Activated CD4-positive, CD25-positive, alpha-beta regulatory T cell (primary cell): Measurements from ENCODE around the gene TAGLN.
"Not testable (repeated sequence)": the region's sequence is repeated elsewhere in the genome, so short reads cannot be mapped to it uniquely, and the experiment has no call there.

Experiments
- DNase-seq, 4 experiments: peaks; one replicate each; lab custom pipeline; 2025; lab: John Stamatoyannopoulos, UW

Gene TAGLN

DNA sequence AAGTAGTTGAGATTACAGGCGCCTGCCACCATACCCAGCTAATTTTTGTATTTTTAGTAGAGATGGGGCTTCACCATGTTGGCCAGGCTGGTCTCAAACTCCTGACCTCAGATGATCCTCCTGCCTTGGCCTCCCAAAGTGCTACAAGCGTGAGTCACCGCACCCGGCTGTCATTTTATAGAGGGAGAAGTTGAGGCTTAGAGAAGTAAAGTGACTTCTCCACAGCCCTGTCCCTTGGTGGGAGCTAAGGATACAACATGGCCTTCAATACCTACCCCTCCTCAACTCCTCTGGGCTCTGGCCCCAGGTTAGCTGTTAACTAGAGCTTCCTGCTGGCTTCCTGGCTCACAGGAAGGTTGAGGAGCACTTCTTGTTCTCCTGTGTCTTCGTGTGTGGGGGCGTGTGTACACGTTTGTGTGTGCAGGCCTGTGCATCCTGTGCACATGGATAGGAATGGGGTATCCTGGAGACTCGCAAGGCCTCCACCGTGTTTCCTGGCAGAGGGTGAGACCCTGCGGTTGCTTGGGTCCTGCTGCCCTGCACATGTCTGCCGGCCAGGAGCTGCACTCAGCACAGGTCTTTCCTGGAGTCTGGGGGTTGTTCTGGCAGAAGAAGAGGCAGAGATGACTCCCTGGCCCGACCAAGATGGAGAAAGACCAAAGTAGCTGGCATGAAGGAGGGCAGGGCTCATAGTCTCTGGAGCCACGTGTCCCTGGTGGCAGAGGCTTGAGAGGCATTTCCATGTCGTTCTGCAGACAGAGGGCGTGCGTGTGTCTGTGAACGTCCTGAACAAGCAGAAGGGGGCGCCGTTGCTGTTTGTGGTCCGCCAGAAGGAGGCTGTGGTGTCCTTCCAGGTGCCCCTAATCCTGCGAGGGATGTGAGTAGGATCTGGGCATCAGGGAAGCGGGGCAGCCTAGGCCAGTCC, 18.2 kb upstream of the TAGLN start:
- peak in 3 of 4 experiments; percentile 18 to 37 (median 26) for DNase-seq

DNA sequence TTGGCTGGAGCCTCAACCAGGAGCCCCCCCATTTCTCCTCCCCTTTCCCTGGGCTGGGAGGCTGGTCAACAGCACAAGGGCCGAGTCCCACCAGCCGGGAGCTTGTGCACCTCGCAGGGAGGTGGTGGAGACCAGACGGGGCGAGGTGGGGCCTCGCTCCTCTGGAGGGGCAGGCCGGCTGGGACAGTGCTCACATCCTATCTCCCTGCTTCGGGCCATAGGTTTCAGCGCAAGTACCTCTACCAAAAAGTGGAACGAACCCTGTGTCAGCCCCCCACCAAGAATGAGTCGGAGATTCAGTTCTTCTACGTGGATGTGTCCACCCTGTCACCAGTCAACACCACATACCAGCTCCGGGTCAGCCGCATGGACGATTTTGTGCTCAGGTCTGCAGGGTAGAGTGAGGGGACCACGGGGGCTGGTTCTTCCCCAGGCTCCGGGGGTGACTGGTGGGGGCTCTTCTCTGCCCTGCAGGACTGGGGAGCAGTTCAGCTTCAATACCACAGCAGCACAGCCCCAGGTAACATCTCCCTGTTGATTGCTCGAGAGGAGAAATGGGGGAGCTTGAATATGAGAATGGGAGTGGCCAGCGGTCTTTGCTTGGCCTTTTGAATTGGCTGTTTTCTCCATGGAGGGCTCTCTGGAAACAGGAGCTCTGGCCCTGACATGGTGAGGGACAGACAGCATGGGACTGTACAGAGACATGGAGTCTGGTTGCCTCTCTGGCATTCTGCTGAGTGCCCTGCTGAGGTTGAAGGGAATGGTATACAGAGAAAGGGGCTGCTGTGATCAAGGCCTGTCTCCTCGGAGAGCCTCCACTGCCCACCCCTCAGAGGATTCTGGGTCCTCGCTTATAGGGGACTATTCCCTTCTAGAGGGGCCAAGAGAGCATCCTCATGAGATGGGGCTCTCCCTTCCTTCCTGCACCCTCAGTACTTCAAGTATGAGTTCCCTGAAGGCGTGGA, 17.3 kb upstream of the TAGLN start:
- no peak for DNase-seq

DNA sequence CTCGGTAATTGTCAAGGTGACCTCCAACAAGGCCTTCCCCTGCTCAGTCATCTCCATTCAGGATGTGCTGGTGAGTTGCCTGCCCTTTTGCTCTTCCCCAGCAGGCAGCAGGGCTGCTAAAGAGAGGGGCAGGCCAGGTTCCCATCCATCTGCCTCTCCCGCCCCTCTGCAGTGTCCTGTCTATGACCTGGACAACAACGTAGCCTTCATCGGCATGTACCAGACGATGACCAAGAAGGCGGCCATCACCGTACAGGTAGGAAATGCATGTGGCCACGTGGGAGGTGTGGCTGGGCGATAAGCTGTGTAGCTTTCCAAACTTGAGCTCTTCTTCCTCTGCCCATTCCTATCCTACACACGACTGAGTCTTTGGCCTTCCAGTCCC, 16.6 kb upstream of the TAGLN start:
- DNase-seq: no peak

DNA sequence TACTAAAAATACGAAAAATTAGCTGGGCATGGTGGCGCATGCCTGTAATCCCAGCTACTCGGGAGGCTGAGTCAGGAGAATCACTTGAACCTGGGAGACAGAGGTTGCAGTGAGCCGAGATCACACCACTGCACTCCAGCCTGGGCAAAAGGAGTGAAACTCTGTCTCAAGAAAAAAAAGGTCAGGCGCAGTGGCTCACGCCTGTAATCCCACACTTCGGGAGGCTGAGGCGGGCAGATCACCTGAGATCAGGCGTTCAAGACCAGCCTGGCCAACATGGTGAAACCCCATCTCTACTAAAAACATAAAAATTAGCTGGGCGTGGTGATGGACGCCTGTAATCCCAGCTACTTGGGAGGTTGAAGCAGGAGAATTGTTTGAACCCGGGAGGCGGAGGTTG, 16.0 kb upstream of the TAGLN start:
- not testable (repeated sequence) for DNase-seq

DNA sequence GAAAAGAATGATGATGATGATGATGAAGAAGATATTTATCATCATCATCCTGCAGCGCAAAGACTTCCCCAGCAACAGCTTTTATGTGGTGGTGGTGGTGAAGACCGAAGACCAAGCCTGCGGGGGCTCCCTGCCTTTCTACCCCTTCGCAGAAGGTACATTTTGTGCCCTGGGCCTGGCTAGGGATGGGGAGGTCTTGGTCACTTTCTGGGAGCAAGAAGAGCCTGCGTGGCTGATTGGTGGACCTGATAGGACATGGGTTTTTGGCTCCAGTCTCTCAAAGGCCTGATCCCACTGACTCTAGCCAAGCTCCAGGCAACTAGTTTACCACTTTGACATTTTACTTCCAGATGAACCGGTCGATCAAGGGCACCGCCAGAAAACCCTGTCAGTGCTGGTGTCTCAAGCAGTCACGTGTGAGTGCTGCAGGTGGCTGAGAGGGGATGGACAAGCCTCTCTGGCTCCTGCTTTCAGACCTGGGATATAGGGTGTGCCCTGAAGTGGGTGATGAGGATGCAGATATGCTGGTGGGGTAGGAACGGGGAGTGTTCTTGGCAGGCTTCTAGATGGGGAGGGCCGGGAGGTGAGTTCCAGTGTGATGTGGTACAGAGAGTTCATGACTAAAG, 15.3 kb upstream of the TAGLN start:
- no peak for DNase-seq

DNA sequence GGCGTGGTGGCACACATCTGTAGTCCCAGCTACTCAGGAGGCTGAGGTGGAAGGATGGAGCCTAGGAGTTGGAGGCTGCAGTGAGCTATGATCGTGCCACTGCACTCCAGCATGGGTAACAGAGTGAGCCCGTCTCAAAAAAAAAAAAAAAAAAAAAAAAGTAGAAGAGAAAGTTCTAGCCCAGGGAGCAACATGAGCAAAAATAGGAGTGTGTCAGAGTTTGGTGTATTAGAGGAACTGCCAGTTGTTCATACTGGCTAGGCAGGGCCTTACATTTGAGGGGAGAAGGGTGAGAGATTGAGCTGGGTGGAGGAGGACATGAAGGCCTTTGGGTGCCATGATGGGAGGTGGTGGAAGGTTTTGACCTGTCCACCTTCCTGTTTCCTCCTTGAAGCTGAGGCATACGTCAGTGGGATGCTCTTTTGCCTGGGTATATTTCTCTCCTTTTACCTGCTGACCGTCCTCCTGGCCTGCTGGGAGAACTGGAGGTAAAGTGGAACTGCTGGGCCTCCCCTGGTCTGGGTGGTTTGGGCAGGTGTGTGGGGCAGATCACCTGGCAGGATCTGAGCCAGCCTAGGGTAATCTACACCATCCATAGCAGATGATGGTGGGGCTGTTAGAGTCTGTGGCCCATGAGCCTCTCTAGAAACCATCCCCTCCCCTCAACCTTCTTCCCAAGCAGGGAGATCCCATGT, 13.3 kb upstream of the TAGLN start:
- no peak for DNase-seq

DNA sequence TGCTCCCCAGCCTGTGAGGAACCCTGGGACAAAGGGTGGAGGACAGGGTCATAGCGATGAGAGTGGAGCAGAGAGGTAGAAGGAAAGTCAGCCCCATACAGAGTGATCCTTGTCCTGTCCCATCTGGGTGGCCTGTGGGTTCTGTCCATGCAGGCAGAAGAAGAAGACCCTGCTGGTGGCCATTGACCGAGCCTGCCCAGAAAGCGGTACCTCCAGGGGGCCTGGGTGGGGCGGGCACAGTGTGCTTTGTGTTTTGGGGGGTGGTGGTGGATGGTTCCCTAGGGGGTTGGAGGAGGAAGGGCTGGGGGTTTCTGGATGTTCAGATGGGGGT, 12.8 kb upstream of the TAGLN start:
- no peak for DNase-seq

DNA sequence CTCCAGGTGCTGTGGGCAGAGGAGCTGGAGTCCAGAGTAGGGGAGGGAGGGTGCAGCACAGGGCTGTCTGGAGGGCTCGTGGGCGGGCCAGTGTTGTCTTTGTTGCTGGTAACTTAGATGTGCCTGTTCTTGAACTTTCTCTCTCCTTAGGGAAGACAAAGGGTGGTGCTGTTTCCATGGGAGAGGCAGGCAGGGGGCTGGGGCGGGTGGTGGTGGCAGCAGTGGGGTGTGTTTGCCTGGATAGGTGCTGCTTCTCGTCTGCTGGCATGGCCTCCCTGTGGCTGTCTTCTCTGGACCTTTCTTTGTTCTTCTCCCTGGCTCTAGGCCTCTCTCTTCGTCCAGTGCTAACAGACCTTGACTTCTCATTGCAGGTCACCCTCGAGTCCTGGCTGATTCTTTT, 12.2 kb upstream of the TAGLN start:
- no peak for DNase-seq

DNA sequence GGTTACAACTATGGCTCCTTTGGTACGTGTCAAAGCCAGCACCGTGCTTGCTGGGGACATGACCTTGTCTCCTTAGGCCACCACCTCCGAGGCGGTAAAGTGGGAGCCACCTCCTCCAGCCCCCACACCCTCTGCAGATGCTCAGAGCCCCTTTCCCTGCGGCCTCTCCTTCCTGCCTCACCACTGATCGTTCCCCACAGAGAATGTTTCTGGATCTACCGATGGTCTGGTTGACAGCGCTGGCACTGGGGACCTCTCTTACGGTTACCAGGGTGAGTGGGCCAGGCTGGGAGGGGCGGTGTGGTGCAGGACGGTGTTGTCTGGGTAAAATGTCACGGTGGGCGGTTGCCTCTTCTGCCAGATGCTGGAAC, 11.8 kb upstream of the TAGLN start:
- no peak for DNase-seq

DNA sequence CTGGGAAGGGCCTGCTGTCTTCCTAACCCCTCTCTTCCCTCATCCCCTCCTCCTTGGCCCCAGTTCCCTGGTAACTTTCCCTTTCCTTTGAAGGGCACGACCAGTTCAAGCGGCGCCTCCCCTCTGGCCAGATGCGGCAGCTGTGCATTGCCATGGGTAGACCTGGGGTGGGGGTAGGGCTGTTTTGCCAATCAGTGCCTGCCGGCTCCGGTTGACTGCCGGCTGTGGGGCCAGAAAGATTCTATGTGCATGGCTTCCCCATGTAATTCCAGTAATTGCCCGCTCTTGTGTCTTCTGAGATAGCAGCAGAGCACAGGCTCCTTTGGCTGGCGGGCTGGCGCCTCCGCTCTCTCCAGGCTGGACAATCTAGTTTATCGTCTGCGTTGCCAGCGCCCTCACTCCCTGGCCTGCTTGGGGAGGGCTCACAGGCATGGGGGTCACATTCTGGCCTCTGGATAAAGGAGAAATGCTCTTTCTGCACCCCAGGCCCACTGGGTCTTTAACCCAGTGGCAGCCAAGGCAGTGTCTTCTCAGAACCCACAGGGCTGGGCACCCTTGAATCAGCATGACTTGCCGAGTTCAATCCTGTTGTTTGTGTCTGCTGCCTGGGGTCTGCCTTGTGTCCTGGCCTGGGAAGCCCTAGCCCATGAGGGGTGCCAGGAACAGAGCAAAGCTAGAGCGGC, 11.2 kb upstream of the TAGLN start:
- DNase-seq: no peak

DNA sequence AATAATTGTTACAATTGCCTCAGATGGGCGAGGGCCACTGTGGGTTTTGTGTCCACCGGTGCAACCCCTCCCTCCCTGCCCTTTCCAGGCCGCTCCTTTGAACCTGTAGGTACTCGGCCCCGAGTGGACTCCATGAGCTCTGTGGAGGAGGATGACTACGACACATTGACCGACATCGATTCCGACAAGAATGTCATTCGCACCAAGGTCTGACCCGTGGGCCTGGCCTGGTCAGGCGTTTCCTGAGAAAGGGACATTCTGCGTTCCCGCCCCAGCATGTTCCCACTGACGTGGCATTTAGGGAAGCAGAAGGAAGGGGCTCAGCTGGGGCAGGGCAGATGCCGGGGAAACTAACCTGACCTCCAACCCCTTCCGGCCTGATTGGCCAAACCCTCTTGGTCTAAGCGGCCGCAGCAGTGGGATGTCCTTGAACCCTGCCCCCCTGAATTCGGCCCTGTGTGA, 10.5 kb upstream of the TAGLN start:
- DNase-seq: no peak

DNA sequence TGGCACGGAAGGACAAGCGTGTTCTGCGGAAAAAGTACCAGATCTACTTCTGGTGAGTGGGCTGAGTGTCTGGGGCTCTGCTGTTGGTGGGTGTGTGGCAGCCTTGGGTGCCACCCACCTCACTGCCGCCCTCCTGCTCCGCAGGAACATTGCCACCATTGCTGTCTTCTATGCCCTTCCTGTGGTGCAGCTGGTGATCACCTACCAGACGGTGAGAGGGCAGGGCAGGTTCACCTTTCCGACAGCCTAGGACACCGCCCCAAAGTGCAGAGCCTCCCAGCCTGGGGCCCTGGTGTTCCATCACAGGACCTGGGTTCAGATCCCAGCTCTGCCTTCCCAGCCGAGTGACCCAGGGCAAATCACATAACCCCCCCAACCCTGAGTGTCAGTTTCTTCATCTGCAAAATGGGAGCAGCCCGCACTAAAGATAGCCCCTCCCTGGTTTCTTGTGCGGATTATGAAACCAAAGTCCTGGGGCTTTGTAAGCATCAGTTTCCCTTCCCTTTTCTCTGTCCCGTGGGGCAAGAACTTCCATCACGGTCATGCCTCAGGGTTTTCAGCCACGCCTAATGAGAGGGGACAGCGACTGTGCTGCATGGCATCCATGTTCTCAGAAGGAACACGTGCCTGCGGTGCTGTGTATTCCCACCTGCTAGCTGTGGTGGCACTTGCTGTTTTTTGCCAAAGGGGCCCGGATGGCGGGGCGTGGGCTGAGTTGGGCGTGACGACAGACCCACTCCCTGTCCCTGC, 9.8 kb upstream of the TAGLN start:
- no peak for DNase-seq

DNA sequence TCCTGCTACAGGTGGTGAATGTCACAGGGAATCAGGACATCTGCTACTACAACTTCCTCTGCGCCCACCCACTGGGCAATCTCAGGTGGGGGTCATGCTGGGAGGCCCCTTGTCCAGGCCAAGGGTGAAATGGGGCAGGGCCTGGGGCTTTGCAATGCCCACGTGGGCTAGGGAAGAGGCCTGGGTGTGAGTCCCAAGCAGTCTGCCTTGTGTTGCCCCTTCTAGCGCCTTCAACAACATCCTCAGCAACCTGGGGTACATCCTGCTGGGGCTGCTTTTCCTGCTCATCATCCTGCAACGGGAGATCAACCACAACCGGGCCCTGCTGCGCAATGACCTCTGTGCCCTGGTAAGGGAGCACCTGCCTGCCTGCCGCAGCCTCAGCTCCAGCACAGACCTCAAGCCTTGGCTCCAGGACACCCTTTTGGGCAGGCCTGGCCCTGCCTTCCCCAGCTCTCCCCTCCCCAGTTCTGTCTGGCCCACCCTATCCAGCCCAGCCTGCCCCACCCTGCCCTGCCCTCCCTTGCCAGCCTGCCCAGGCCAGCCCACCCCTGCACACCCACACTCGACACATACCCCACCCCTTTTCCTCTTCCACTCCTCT, 9.1 kb upstream of the TAGLN start:
- DNase-seq: no peak

DNA sequence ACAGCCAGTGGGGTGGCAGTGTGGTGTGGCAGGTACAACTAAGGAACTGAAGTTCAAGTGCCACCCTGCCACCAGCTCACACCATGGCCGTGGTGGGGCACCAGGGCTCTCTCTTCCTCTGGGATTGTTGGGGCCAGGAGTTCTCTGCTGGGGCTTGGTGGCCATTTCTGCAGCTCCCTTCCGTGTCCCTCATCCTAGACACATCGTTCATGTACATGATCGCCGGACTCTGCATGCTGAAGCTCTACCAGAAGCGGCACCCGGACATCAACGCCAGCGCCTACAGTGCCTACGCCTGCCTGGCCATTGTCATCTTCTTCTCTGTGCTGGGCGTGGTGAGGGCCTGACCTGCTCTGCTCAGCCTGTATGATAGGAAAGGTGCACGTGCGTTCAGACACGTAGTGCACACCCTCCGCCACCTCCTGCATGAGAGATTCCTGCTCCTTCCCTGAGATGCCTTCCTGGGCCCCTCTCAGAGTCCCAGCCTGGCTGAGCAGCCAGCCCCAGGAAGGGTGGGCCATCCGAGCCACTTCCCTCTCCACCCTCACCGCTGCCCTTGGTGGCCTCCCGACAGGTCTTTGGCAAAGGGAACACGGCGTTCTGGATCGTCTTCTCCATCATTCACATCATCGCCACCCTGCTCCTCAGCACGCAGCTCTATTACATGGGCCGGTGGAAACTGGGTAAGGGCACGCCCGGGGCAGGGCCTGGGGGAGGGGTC, 7.3 kb upstream of the TAGLN start:
- DNase-seq: no peak

DNA sequence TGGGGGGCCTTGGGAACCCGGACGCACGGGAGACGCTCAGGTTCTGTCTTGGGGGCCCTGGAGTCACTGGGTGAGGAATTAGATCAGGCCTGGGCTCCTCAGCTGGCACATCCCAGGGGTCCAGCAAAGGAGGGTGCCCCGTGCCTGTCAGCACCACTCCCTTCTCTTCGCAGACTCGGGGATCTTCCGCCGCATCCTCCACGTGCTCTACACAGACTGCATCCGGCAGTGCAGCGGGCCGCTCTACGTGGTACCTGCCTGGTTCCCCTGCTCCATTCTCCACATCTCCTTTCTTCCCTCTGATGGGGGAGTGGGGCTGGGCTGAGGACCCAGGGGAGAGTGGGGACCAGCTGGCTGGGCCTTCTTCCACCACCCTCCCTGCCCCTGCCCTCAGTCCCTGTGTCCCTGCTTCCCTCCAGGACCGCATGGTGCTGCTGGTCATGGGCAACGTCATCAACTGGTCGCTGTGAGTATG, 6.7 kb upstream of the TAGLN start:
- no peak for DNase-seq

DNA sequence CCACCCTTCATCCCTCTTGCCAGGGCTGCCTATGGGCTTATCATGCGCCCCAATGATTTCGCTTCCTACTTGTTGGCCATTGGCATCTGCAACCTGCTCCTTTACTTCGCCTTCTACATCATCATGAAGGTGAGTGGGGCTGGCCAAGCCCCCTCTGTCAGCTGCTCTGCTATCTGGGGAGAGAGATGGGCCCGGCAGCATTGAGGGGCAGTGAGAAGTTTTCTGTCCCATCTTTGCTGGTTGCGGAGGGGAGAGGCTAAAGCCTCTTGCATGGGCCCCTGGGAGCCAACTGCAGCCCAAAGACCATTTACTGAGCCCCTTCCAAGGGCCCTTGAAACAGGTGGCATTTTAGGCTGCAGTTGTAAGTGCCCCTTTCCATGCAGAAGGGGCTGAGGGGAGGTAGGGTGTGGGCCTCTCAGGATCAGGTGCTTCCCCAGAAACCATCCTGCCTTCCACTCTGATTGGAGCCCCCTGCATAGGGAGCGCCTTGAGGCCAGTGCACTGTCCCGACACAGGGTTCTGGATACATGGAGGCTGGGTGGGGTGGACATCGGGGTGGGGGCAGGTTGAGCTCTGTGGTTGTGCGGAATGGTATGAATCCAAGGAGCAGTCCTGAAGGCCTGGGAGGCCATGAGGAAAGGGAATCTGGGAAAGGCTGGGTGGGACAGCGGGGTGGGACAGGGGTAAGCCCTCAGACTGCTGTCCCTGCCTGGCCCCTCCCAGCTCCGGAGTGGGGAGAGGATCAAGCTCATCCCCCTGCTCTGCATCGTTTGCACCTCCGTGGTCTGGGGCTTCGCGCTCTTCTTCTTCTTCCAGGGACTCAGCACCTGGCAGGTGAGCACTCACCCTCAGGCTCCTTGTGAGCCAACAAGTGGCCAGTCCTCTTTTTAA, 5.8 kb upstream of the TAGLN start:
- no peak for DNase-seq

DNA sequence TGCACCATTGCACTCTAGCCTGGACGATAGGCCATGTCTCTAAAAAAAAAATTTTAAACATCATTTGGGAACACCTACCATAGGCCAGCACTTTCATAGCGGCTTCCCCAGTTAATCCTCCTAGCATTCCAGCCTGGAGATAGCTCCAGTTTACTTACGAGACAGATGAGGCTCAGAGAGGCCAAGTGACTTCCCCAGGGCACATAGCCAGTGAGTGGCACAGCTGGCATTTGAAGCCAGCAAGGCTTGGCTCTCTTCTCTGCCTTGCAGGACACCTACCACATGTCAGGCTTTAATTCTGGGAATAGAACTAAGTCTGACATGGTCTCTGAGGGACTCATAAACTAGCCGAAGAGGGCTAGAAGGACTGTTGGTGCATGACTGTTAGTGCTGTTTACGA, 4.9 kb upstream of the TAGLN start:
- no peak for DNase-seq

DNA sequence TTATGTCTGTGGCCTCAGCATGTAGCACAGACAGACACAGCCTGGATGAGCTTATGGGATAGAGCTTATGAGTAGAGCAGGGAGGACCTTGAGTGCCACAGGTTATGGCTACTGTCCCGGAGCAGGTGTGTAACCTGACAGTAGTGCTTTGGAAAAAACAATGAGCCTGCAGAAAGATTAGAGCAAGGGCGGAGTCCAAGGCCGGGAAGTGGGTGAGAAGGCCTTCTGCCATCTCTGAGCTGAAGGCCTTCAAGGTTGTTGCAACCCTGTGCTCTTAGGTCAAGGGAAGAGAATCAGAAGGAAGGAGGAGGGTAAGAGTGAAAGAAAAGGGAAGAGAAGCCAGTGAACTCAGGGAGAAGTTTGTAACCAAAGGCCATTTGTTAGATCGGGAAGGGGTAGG, 3.9 kb upstream of the TAGLN start:
- no peak for DNase-seq
